HL-60/S4 treated with retinoic acid at 250 ng/mL for 4 days and 3 days (cell line): ENCODE results near the gene SLC16A5.

Experiments
- in situ Hi-C: fragments of 300-500 bp; cut with MboI; formaldehyde crosslinking; loops from 2 replicates; pipeline ENCODE4 v1.7.0; 2022; ENCODE audit warnings: low sequenced_read_pairs

Gene SLC16A5

DNA sequence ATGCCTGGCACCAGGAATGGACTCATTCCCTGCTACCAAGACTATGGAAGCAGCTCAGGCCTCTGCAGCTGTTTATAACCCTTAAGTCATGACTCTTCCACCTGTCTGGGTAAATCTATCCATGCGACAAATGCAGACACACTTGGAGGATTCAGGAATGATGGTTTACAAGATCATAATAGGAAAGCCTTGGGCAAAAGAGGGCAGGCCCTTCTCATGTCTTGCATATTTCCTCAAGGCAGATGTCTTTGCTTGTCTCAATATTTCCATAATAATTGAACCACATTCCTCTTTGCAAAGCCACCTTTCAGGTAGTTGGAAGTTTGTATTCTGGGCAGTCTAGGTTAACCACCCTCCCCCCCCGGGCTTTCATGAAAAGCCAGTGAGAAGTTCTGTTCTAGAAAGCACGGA is 67.4 kb downstream of the SLC16A5 start:
- in situ Hi-C loops: no loop called here
